HL-60 (cell line): ENCODE results near the gene LRRC58.

Experiments used
- DNase-seq, 2 experiments: peaks; one replicate each; pipeline ENCODE4 v3.0.0-alpha.2; 2010 to 2020; ENCODE audit warnings: low read depth in 1 of 2, low spot score in 1 of 2
- H3K27ac ChIP-seq: fragments of 250-450 bp; sonication (Bioruptor Pico); replicated peaks from 2 replicates; pipeline ENCODE4 v1.5.1; 2020; ENCODE audit warnings: mild to moderate bottlenecking, moderate library complexity
- H3K27me3 ChIP-seq: fragments of 250-450 bp; sonication (Bioruptor Pico); 2 replicates; pipeline ENCODE4 v1.5.1; 2021; ENCODE audit warnings: mild to moderate bottlenecking, moderate library complexity; ENCODE audit not compliant: insufficient read depth, poor library complexity, severe bottlenecking
- H3K4me3 ChIP-seq: replicated peaks from 2 replicates; pipeline ENCODE4 v1.5.1; 2011; ENCODE audit warnings: mild to moderate bottlenecking, control low read depth, low read length; ENCODE audit not compliant: insufficient read depth
- GABPA ChIP-seq: IDR thresholded peaks from 2 replicates; pipeline ENCODE4 v1.6.1; 2012; ENCODE audit warnings: low read depth
- POLR2AphosphoS5 ChIP-seq: IDR thresholded peaks from 2 replicates; pipeline ENCODE4 v1.6.1; 2012; ENCODE audit warnings: low read depth
- SPI1 ChIP-seq: IDR thresholded peaks from 2 replicates; pipeline ENCODE4 v1.6.1; 2012; ENCODE audit warnings: low read depth, mild to moderate bottlenecking, borderline replicate concordance
- TF ChIP-seq, protein P1 (sequence below): IDR thresholded peaks from 2 replicates; pipeline ENCODE4 v1.6.1; 2012; ENCODE audit warnings: low read depth; ENCODE audit not compliant: insufficient replicate concordance
- TF ChIP-seq, protein P2 (sequence below): IDR thresholded peaks from one replicate; pipeline ENCODE4 v1.5.1; 2011; ENCODE audit warnings: low read length, control low read depth, inconsistent platforms; ENCODE audit not compliant: insufficient read depth

Gene LRRC58

DNA sequence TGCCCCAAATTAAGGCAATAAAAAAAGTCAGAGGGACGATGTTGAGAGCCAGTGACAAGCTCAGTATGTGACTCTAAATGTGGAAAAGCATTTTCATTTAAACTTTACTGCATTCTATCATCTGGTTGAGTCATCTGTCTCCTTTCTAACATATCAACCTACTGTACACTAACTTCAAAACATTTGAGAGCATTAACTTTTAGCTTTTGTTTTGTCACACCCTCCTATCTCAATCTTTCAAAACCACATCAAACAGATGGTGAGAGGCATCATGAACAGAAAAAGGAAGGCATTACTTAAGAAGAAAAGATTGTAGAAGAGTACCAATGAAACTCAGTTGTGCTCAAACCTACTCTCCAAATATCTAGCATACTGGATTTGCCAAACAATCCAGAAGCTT lies 4.8 kb downstream of the LRRC58 start:
- no peaks in the 10 kb centered on the region for H3K27me3 ChIP-seq
- no peak for TF ChIP-seq GABPA
- TF ChIP-seq, protein P1, sequence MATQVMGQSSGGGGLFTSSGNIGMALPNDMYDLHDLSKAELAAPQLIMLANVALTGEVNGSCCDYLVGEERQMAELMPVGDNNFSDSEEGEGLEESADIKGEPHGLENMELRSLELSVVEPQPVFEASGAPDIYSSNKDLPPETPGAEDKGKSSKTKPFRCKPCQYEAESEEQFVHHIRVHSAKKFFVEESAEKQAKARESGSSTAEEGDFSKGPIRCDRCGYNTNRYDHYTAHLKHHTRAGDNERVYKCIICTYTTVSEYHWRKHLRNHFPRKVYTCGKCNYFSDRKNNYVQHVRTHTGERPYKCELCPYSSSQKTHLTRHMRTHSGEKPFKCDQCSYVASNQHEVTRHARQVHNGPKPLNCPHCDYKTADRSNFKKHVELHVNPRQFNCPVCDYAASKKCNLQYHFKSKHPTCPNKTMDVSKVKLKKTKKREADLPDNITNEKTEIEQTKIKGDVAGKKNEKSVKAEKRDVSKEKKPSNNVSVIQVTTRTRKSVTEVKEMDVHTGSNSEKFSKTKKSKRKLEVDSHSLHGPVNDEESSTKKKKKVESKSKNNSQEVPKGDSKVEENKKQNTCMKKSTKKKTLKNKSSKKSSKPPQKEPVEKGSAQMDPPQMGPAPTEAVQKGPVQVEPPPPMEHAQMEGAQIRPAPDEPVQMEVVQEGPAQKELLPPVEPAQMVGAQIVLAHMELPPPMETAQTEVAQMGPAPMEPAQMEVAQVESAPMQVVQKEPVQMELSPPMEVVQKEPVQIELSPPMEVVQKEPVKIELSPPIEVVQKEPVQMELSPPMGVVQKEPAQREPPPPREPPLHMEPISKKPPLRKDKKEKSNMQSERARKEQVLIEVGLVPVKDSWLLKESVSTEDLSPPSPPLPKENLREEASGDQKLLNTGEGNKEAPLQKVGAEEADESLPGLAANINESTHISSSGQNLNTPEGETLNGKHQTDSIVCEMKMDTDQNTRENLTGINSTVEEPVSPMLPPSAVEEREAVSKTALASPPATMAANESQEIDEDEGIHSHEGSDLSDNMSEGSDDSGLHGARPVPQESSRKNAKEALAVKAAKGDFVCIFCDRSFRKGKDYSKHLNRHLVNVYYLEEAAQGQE: no peak
- TF ChIP-seq POLR2AphosphoS5: no peak
- no peak for TF ChIP-seq SPI1
- TF ChIP-seq, protein P2, sequence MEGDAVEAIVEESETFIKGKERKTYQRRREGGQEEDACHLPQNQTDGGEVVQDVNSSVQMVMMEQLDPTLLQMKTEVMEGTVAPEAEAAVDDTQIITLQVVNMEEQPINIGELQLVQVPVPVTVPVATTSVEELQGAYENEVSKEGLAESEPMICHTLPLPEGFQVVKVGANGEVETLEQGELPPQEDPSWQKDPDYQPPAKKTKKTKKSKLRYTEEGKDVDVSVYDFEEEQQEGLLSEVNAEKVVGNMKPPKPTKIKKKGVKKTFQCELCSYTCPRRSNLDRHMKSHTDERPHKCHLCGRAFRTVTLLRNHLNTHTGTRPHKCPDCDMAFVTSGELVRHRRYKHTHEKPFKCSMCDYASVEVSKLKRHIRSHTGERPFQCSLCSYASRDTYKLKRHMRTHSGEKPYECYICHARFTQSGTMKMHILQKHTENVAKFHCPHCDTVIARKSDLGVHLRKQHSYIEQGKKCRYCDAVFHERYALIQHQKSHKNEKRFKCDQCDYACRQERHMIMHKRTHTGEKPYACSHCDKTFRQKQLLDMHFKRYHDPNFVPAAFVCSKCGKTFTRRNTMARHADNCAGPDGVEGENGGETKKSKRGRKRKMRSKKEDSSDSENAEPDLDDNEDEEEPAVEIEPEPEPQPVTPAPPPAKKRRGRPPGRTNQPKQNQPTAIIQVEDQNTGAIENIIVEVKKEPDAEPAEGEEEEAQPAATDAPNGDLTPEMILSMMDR: no peak
- no peak overlapping the region for H3K27ac ChIP-seq
- no peak for DNase-seq
- H3K4me3 ChIP-seq: no peak overlapping the region

DNA sequence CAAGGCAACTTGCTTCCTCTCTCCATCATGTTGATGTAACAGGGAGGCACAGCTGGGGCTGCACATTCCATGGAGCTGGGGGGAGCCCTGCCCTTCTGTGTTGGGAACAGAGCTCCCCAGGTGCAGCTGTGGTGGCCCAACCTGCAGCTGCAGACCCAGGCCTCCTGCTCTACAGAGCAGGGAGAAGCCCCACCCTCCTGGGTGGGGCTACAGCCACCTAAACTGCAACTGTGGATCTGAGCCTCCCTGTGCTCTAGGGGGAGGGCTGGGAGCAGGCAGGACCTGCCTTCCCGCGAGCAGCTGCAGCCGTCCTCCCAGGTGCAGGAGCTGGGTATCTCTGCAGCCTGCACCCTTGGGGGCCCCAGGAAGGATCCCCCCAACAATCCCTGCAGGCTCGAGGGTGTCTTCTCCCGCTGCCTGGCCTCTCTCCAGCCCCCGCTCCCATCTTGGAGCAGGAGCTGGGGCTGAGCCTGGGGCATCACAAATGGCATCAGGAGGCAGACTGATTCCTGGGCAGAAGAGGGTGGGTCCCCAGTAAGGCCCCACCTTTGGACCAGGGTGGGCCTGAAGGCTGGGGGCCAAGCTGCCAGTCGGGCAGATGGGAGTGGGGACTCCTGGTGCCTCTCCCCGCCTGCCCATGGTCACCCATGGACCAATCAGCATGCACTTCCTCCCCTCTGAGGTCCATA lies 7.4 kb downstream of the LRRC58 start:
- H3K27me3 ChIP-seq: no peaks in the 10 kb centered on the region
- TF ChIP-seq, protein P2: no peak
- TF ChIP-seq POLR2AphosphoS5 (no peak), GABPA (no peak), SPI1 (no peak)
- TF ChIP-seq, protein P1: no peak
- H3K4me3 ChIP-seq: no peak overlapping the region
- H3K27ac ChIP-seq: no peak overlapping the region
- DNase-seq: no peak

DNA sequence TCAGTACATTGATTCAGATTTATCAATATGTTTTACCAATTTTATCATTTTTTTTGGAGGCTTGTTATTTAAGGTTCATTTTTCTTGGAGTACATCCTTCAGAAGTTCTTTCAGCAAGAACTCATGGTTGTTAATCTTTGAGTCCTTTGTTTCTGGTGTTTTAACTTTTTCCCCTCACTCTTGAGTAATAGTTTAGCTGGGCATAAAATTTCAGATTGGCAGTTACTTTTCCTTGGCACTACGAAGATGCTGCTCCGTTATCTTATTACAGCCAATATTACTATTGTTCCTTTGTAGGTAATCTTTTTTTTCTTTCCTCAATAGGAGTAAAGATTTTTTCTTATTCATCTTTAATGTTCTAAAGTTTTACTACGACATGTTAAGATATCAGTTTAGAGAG lies 9.8 kb downstream of the LRRC58 start:
- DNase-seq: no peak
- no peaks in the 10 kb centered on the region for H3K27me3 ChIP-seq
- H3K27ac ChIP-seq: no peak overlapping the region
- no peak overlapping the region for H3K4me3 ChIP-seq
- no peak for TF ChIP-seq GABPA
- TF ChIP-seq, protein P2: no peak
- no peak for TF ChIP-seq POLR2AphosphoS5
- TF ChIP-seq SPI1: no peak
- TF ChIP-seq, protein P1: no peak
